Neural cell (in vitro differentiated cells): ENCODE measurements around the gene DNPEP. TPM values are rescaled to one million over a fixed set of nuclear protein-coding genes. Genes with fewer than 3 reads are reported as not detected.

ENCODE experiments used
- H2AFZ ChIP-seq: fragments of 200-600, 300-800 bp; sonication (generic), shearing (Covaris generic); 2 replicates; pipeline ENCODE4 v1.6.0; 2014; ENCODE audit warnings: low read depth, mild to moderate bottlenecking, antibody characterized with exemption, low read length, moderate library complexity
- H3F3A ChIP-seq: fragments of 200-600 bp; shearing (Covaris generic); 2 replicates; pipeline ENCODE4 v1.6.1; 2016; ENCODE audit warnings: mild to moderate bottlenecking, moderate library complexity, mixed read lengths, antibody characterized with exemption, low read length; ENCODE audit not compliant: insufficient read depth, poor library complexity, severe bottlenecking
- H3K27ac ChIP-seq: fragments of 200-600, 300-800 bp; sonication (generic), shearing (Covaris generic); 2 replicates; pipeline ENCODE4 v1.5.1; 2014; ENCODE audit warnings: mild to moderate bottlenecking, low read length, moderate library complexity
- H3K27me3 ChIP-seq: fragments of 300-800, 200-600 bp; sonication (generic), shearing (Covaris generic); 2 replicates; pipeline ENCODE4 v1.6.0; 2014; ENCODE audit warnings: mild to moderate bottlenecking, low read depth, low read length, moderate library complexity; ENCODE audit not compliant: insufficient read depth
- H3K36me3 ChIP-seq: fragments of 300-800, 200-600 bp; sonication (generic), shearing (Covaris generic); 2 replicates; pipeline ENCODE4 v1.5.1; 2014; ENCODE audit warnings: mild to moderate bottlenecking, antibody characterized with exemption, low read length, moderate library complexity; ENCODE audit not compliant: insufficient read depth
- H3K4me2 ChIP-seq: fragments of 300-800, 200-600 bp; sonication (generic), shearing (Covaris generic); 2 replicates; pipeline ENCODE4 v1.6.0; 2014; ENCODE audit warnings: mild to moderate bottlenecking, low read length
- H3K4me3 ChIP-seq: fragments of 300-800, 200-600 bp; sonication (generic), shearing (Covaris generic); 2 replicates; pipeline ENCODE4 v1.5.1; 2014; ENCODE audit warnings: mild to moderate bottlenecking, low read length, moderate library complexity
- H3K79me2 ChIP-seq: fragments of 200-600 bp; shearing (Covaris generic); replicated peaks from 2 replicates; pipeline ENCODE4 v1.6.0; 2014; ENCODE audit warnings: mild to moderate bottlenecking, low read length, moderate library complexity; ENCODE audit not compliant: insufficient read depth
- H3K9ac ChIP-seq: fragments of 300-800, 200-600 bp; sonication (generic), shearing (Covaris generic); 2 replicates; pipeline ENCODE4 v1.6.1; 2016; ENCODE audit warnings: mild to moderate bottlenecking, low read length, mixed read lengths
- H3K9me2 ChIP-seq: fragments of 200-600 bp; shearing (Covaris generic); 2 replicates; pipeline ENCODE4 v1.6.1; 2016; ENCODE audit warnings: mild to moderate bottlenecking, low read length, mixed read lengths; ENCODE audit not compliant: insufficient read depth
- H3K9me3 ChIP-seq: fragments of 200-600, 300-800 bp; sonication (generic), shearing (Covaris generic); 2 replicates; pipeline ENCODE4 v1.6.1; 2016; ENCODE audit warnings: mild to moderate bottlenecking, mixed run types, low read length, moderate library complexity, mixed read lengths
- H4K20me1 ChIP-seq: fragments of 200-600 bp; shearing (Covaris generic); 2 replicates; pipeline ENCODE4 v1.6.1; 2016; ENCODE audit warnings: mild to moderate bottlenecking, mixed run types; ENCODE audit not compliant: insufficient read depth
- EP300 ChIP-seq: fragments of 450-650 bp; conservative IDR thresholded peaks from 2 replicates; pipeline ENCODE4 v1.6.1; 2014; ENCODE audit warnings: antibody characterized with exemption, mild to moderate bottlenecking, moderate library complexity; ENCODE audit not compliant: poor library complexity, severe bottlenecking
- EZH2 ChIP-seq: fragments of 200-600, 300-800 bp; shearing (Covaris generic), sonication (generic); IDR thresholded peaks from 2 replicates; pipeline ENCODE4 v1.6.1; 2014; ENCODE audit warnings: antibody characterized with exemption, low read length, borderline replicate concordance, mild to moderate bottlenecking; ENCODE audit not compliant: insufficient read depth, poor library complexity, severe bottlenecking
- MXI1 ChIP-seq: fragments of 450-650 bp; conservative IDR thresholded peaks from 2 replicates; pipeline ENCODE4 v1.6.1; 2014; ENCODE audit warnings: antibody characterized with exemption, mild to moderate bottlenecking; ENCODE audit not compliant: poor library complexity, severe bottlenecking
- POLR2AphosphoS5 ChIP-seq: IDR thresholded peaks from 2 replicates; pipeline ENCODE4 v1.6.1; 2012
- RAD21 ChIP-seq: fragments of 450-650 bp; conservative IDR thresholded peaks from 2 replicates; pipeline ENCODE4 v1.6.1; 2014; ENCODE audit warnings: antibody characterized with exemption, mild to moderate bottlenecking, moderate library complexity
- SMC3 ChIP-seq: fragments of 450-650 bp; conservative IDR thresholded peaks from 2 replicates; pipeline ENCODE4 v1.6.1; 2014; ENCODE audit warnings: antibody characterized with exemption, mild to moderate bottlenecking, moderate library complexity; ENCODE audit not compliant: poor library complexity
- TAF1 ChIP-seq: IDR thresholded peaks from 2 replicates; pipeline ENCODE4 v1.6.1; 2012; ENCODE audit warnings: low read depth
- polyA plus RNA-seq: library from polyadenylated mRNA; depleted of rRNA; stranded (reverse); fragments of >200 nt; gene quantifications from 2 replicates; pipeline ENCODE4 v1.2.3, GENCODE V29; 2014
- TF ChIP-seq, protein P1 (sequence below): IDR thresholded peaks from 2 replicates; pipeline ENCODE4 v1.6.1; 2012; ENCODE audit warnings: borderline replicate concordance
- TF ChIP-seq, protein P2 (sequence below): fragments of 450-650 bp; IDR thresholded peaks from 2 replicates; pipeline ENCODE4 v1.5.1; 2014; ENCODE audit warnings: antibody characterized with exemption, mild to moderate bottlenecking, moderate library complexity; ENCODE audit not compliant: poor library complexity, severe bottlenecking

Gene DNPEP
- polyA plus RNA-seq, 1 donor from 2014 or later: 11.9 TPM

DNA sequence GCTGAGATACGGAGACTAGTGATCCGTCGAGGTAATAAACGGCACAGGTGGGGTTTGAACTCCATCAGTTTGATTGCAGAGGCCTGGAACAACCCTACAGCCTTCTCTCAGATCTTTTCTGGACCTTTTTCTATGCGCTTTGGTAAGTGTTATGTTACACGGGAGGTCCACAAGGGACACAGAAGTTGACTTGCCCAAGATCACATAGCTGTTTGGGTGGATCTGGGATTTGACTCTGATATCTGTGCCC lies 1.1 kb upstream of the DNPEP start:
- no peaks in the 10 kb centered on the region for H4K20me1 ChIP-seq
- no peaks in the 10 kb centered on the region for H3K9me3 ChIP-seq
- TF ChIP-seq, protein P1, sequence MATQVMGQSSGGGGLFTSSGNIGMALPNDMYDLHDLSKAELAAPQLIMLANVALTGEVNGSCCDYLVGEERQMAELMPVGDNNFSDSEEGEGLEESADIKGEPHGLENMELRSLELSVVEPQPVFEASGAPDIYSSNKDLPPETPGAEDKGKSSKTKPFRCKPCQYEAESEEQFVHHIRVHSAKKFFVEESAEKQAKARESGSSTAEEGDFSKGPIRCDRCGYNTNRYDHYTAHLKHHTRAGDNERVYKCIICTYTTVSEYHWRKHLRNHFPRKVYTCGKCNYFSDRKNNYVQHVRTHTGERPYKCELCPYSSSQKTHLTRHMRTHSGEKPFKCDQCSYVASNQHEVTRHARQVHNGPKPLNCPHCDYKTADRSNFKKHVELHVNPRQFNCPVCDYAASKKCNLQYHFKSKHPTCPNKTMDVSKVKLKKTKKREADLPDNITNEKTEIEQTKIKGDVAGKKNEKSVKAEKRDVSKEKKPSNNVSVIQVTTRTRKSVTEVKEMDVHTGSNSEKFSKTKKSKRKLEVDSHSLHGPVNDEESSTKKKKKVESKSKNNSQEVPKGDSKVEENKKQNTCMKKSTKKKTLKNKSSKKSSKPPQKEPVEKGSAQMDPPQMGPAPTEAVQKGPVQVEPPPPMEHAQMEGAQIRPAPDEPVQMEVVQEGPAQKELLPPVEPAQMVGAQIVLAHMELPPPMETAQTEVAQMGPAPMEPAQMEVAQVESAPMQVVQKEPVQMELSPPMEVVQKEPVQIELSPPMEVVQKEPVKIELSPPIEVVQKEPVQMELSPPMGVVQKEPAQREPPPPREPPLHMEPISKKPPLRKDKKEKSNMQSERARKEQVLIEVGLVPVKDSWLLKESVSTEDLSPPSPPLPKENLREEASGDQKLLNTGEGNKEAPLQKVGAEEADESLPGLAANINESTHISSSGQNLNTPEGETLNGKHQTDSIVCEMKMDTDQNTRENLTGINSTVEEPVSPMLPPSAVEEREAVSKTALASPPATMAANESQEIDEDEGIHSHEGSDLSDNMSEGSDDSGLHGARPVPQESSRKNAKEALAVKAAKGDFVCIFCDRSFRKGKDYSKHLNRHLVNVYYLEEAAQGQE: no peak
- no peak for TF ChIP-seq RAD21
- TF ChIP-seq, protein P2, sequence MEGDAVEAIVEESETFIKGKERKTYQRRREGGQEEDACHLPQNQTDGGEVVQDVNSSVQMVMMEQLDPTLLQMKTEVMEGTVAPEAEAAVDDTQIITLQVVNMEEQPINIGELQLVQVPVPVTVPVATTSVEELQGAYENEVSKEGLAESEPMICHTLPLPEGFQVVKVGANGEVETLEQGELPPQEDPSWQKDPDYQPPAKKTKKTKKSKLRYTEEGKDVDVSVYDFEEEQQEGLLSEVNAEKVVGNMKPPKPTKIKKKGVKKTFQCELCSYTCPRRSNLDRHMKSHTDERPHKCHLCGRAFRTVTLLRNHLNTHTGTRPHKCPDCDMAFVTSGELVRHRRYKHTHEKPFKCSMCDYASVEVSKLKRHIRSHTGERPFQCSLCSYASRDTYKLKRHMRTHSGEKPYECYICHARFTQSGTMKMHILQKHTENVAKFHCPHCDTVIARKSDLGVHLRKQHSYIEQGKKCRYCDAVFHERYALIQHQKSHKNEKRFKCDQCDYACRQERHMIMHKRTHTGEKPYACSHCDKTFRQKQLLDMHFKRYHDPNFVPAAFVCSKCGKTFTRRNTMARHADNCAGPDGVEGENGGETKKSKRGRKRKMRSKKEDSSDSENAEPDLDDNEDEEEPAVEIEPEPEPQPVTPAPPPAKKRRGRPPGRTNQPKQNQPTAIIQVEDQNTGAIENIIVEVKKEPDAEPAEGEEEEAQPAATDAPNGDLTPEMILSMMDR: no peak
- TF ChIP-seq POLR2AphosphoS5: no peak
- no peak for TF ChIP-seq MXI1
- TF ChIP-seq TAF1: no peak
- H3K4me2 ChIP-seq: no peak overlapping the region
- H2AFZ ChIP-seq: peak overlapping the region; percentile 77
- H3K9ac ChIP-seq: peak overlapping the region; percentile 44
- peak overlapping the region; percentile 51 for H3K4me3 ChIP-seq
- no peaks in the 10 kb centered on the region for H3K9me2 ChIP-seq
- H3K27ac ChIP-seq: peak overlapping the region; percentile 51
- no peaks in the 10 kb centered on the region for H3K79me2 ChIP-seq
- no peaks in the 10 kb centered on the region for H3K27me3 ChIP-seq
- no peaks in the 10 kb centered on the region for H3K36me3 ChIP-seq
- H3F3A ChIP-seq: peaks cover 4% of the 10 kb centered on the region

DNA sequence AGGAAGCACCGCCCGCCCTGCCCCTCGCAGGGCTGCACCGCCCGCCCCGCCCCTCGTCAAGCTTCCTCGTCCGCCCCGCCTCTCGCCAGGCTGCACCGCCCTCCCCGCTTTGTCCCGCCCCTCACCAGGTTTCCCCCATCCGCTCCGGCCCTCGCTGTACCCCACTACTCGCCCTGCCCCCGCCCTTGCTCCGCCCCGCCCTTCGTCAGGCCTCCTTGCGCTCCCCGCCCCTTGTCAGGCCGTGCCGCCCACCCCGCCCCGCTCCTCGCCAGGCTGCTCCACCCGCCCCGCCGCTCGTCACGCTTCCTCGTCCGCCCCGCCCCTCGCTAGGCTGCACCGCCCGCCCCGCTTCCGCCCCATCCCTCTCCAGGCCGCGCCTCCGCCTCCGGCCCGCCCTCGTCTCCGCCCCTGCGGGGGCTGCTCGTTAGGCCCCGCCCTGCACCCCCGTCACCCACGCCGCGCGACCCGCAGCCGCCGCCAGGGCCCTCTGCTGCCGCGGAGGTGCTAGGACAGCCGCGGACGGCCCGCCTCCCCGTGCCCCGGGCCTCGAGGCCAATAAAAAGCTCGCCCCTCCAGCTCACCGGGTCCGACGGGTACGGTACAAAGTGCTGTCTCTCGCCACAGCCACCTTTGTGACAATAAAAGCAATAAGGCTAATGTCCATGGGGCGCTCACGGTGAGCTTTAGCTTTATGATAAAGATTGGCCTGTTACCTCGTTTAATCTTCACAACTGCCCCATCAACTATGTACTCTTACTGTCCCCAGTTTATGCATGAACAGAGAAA lies 602 bp upstream of the DNPEP start:
- peak overlapping the region; percentile 51 for H3K27ac ChIP-seq
- peak; percentile 74 for TF ChIP-seq RAD21
- TF ChIP-seq POLR2AphosphoS5: no peak
- TF ChIP-seq SMC3: peak; percentile 86
- TF ChIP-seq, protein P2: peak; percentile 90
- TF ChIP-seq EP300: peak; percentile 45
- TF ChIP-seq MXI1: peak; percentile 57
- TF ChIP-seq, protein P1: no peak
- TF ChIP-seq EZH2: no peak
- TF ChIP-seq TAF1: no peak
- peak overlapping the region; percentile 51 for H3K9ac ChIP-seq

More for the DNA sequence above, 602 bp upstream of the DNPEP start:
- Histone ChIP-seq H3F3A (peaks cover 4% of the 10 kb centered on the region), H3K4me3 (peak overlapping the region; percentile 51), H2AFZ (peak overlapping the region; percentile 77), H3K36me3 (no peaks in the 10 kb centered on the region), H3K9me3 (no peaks in the 10 kb centered on the region), H3K79me2 (no peaks in the 10 kb centered on the region), H3K27me3 (no peaks in the 10 kb centered on the region), H3K9me2 (no peaks in the 10 kb centered on the region), H4K20me1 (no peaks in the 10 kb centered on the region), H3K4me2 (no peak overlapping the region)
